ENCODE data around the gene RGL2.
A peak's percentile ranks its signal among the peaks of the same experiment; 100 is the strongest.
"Not testable (repeated sequence)": the region's sequence is repeated elsewhere in the genome, so short reads cannot be mapped to it uniquely, and the experiment has no call there.

RGL2 gene

GRCh38 chr6:33298773-33299236 lies at the start of gene RGL2:
RGL2 (minus strand) TSS chr6:33298942; CDS start chr6:33298610, 332 bp downstream.
- DNase-seq, result peak; percentile 33

GRCh38 chr6:33347816-33348215 lies 49.1 kb upstream of the RGL2 start:
- DNase-seq, result no peak

- not testable (repeated sequence) for DNase-seq
Measured at GRCh38 chr6:33346972-33347371, 48.2 kb upstream of the RGL2 start.

- DNase-seq, result peak; percentile 75
Measured at GRCh38 chr6:33344701-33345697, 46.3 kb upstream of the RGL2 start.

- no peak for DNase-seq
Measured at GRCh38 chr6:33343953-33344611, 45.3 kb upstream of the RGL2 start.

GRCh38 chr6:33343606-33343952 lies 44.8 kb upstream of the RGL2 start:
- not testable (repeated sequence) for DNase-seq

- DNase-seq, result no peak
Measured at GRCh38 chr6:33339193-33339592, 40.5 kb upstream of the RGL2 start.

GRCh38 chr6:33336495-33336894 lies 37.8 kb upstream of the RGL2 start:
- DNase-seq, result no peak

- no peak for DNase-seq
Measured at GRCh38 chr6:33335916-33336315, 37.2 kb upstream of the RGL2 start.

- DNase-seq, result no peak
Measured at GRCh38 chr6:33333666-33334065, 34.9 kb upstream of the RGL2 start.

- DNase-seq, result no peak
Measured at GRCh38 chr6:33330736-33331135, 32.0 kb upstream of the RGL2 start.

GRCh38 chr6:33329058-33329457 lies 30.3 kb upstream of the RGL2 start:
- no peak for DNase-seq

- DNase-seq, result no peak
Measured at GRCh38 chr6:33324125-33324524, 25.4 kb upstream of the RGL2 start.

- DNase-seq, result peak; percentile 66
Measured at GRCh38 chr6:33323623-33323948, 24.8 kb upstream of the RGL2 start.

- DNase-seq, result no peak
Measured at GRCh38 chr6:33321227-33321626, 22.5 kb upstream of the RGL2 start.

- DNase-seq, result no peak
Measured at GRCh38 chr6:33320315-33321181, 21.8 kb upstream of the RGL2 start.

GRCh38 chr6:33319939-33320314 lies 21.2 kb upstream of the RGL2 start:
- DNase-seq, result no peak

- DNase-seq, result no peak
Measured at GRCh38 chr6:33318426-33319073, 19.8 kb upstream of the RGL2 start.

- DNase-seq, result peak; percentile 100
Measured at GRCh38 chr6:33317669-33318425, 19.1 kb upstream of the RGL2 start, which contains the start of gene ZBTB22. ZBTB22 (minus strand) TSS chr6:33317744; CDS start chr6:33316916, 828 bp downstream.

- DNase-seq, result no peak
Measured at GRCh38 chr6:33317419-33317668, 18.6 kb upstream of the RGL2 start.

- DNase-seq, result no peak
Measured at GRCh38 chr6:33316603-33317418, 18.1 kb upstream of the RGL2 start.

Measured in NCI-H1105 (cell line).